ENCODE data around the gene RBM22. TPM values are rescaled to one million over a fixed set of nuclear protein-coding genes. Genes with fewer than 3 reads are reported as not detected.
A peak's percentile ranks its signal among the peaks of the same experiment; 100 is the strongest.

Gene RBM22
- total and polyA plus RNA-seq, 2 of the 4 experiments (the other 2 are of a cell fraction): 26.2 to 34.2 TPM

- ChIA-PET POLR2A (ENCODE audit: unreplicated experiment) (no interaction called here), CTCF (interaction anchor here (1.4 kb wide), 1 partner anchor 95 kb away, joined by 5 read pairs; no protein-coding TSS in a partner anchor)
- no CpG with 5 or more reads among the region's 3 CpGs for WGBS, 2 experiments (ENCODE audit: extremely low coverage in 2 of 2, insufficient read length in 1 of 2)
- Histone ChIP-seq H3K18ac (ENCODE audit: low read depth, low read length) (no peak overlapping the region), H2AK9ac (replicated peaks; ENCODE audit: low read depth, low read length, poor library complexity) (no peak overlapping the region), H2BK5ac (ENCODE audit: low read depth, low read length, poor library complexity, severe bottlenecking) (no peak overlapping the region), H3K23ac (ENCODE audit: low read depth, low read length) (no peak overlapping the region; the same call in 1 of the 2 replicates), H3K9me1 (ENCODE audit: insufficient read depth, low read length) (peaks cover 2% of the 10 kb centered on the region; the same call in 1 of the 2 replicates), H3K36me3 (ENCODE audit: control insufficient read depth, insufficient read depth, low read length) (peaks cover 40% of the 10 kb centered on the region), H3K56ac (ENCODE audit: extremely low read depth, insufficient read depth, low read length) (no peak overlapping the region), H4K5ac (ENCODE audit: low read depth, low read length) (no peak overlapping the region), H3K4me1 (ENCODE audit: control insufficient read depth, insufficient read depth, low read length) (peaks cover 35% of the 10 kb centered on the region), H3K9ac (ENCODE audit: low read depth, low read length) (no peak overlapping the region), H2BK120ac (ENCODE audit: low read depth, low read length) (no peak overlapping the region), H4K8ac (ENCODE audit: low read depth in 2 of 2, low read length in 2 of 2) (no peak overlapping the region), H3K9me3 (ENCODE audit: control insufficient read depth, insufficient read depth, low read length) (no peaks in the 10 kb centered on the region), H4K91ac (ENCODE audit: insufficient read depth, low read depth, low read length) (peak overlapping the region; percentile 41; the same call in 1 of the 2 replicates), H4K20me1 (ENCODE audit: insufficient read depth, low read length) (peaks cover 40% of the 10 kb centered on the region), H3K14ac (replicated peaks; ENCODE audit: low read depth, low read length) (no peak overlapping the region), H3K79me1 (ENCODE audit: low read depth in 1 of 2, low read length in 2 of 2) (peaks cover 26 to 33% of the 10 kb centered on the region in 2 experiments), H2AK5ac (ENCODE audit: low read depth, low read length) (no peak overlapping the region; the same call in 1 of the 2 replicates), H2BK15ac (ENCODE audit: low read depth, low read length) (no peak overlapping the region), H3K4me2 (ENCODE audit: low read depth, low read length) (no peak overlapping the region), H3K27me3 (ENCODE audit: control insufficient read depth, insufficient read depth, low read length) (no peaks in the 10 kb centered on the region), H3K27ac (ENCODE audit: insufficient read depth, low read length) (no peak overlapping the region), H3K4ac (ENCODE audit: low read depth, low read length) (no peak overlapping the region), H2BK20ac (ENCODE audit: low read depth, low read length) (no peak overlapping the region), H3K4me3 (ENCODE audit: insufficient read depth, low read depth, low read length) (no peak overlapping the region), H2AFZ (replicated peaks; ENCODE audit: low read length, poor library complexity) (peak overlapping the region; percentile 33)
- DNase-seq: no peak
- TF ChIP-seq RAD21 (IDR thresholded peaks at IDR 0.05; ENCODE audit: low read length): no peak
- intact Hi-C loops (cut with micrococcal nuclease): loop anchor here (5.0 kb wide), 1 partner anchor 192 kb away; the partner anchor contains the start of gene IRGM
- ATAC-seq (ENCODE audit: low read depth): no peak
- in situ Hi-C loops (cut with MboI; ENCODE audit: low sequenced_read_pairs): no loop called here
- dilution Hi-C loops (cut with HindIII; ENCODE audit: low sequenced_read_pairs, unreplicated experiment): no loop called here
- no TSS peak for BruUV-seq (replicated peaks)
These were observed 45.6 kb downstream of the RBM22 start for GRCh38 chr5:150655221-150655620.

Measured in IMR-90 (cell line).